Parathyroid adenoma (tissue), 2 donors: Measurements from ENCODE around the gene SPEF2.

ENCODE experiments used
- H2AFZ ChIP-seq: fragments of 300-600 bp; sonication (generic); one replicate; pipeline ENCODE4 v1.7.0; 2017; ENCODE audit warnings: antibody characterized with exemption, mild to moderate bottlenecking
- H3K27ac ChIP-seq: fragments of 300-600 bp; sonication (generic); one replicate; pipeline ENCODE4 v1.7.0; 2017
- H3K27me3 ChIP-seq: fragments of 300-600 bp; sonication (generic); one replicate; pipeline ENCODE4 v1.7.0; 2017; ENCODE audit warnings: low read length; ENCODE audit not compliant: control insufficient read depth, insufficient read depth
- H3K36me3 ChIP-seq: fragments of 300-600 bp; sonication (generic); one replicate; pipeline ENCODE4 v1.7.0; 2017; ENCODE audit warnings: low read length; ENCODE audit not compliant: control insufficient read depth, insufficient read depth
- H3K4me1 ChIP-seq: fragments of 300-600 bp; sonication (generic); one replicate; pipeline ENCODE4 v1.7.0; 2017; ENCODE audit warnings: control low read depth
- H3K4me2 ChIP-seq: fragments of 300-600 bp; sonication (generic); one replicate; pipeline ENCODE4 v1.7.0; 2017; ENCODE audit warnings: low read length
- H3K4me3 ChIP-seq: fragments of 300-600 bp; sonication (generic); one replicate; pipeline ENCODE4 v1.7.0; 2017; ENCODE audit warnings: low read depth, low read length
- H3K79me2 ChIP-seq: fragments of 300-600 bp; sonication (generic); one replicate; pipeline ENCODE4 v1.7.0; 2017; ENCODE audit warnings: control low read depth
- H3K9ac ChIP-seq: fragments of 300-600 bp; sonication (generic); one replicate; pipeline ENCODE4 v1.7.0; 2017; ENCODE audit warnings: mild to moderate bottlenecking
- H3K9me3 ChIP-seq: fragments of 300-600 bp; sonication (generic); one replicate; pipeline ENCODE4 v1.7.0; 2017; ENCODE audit warnings: low read length; ENCODE audit not compliant: control insufficient read depth
- TF ChIP-seq, protein P1 (sequence below): fragments of 300-600 bp; sonication (generic); IDR thresholded peaks from one replicate; pipeline ENCODE4 v1.7.0; 2017; ENCODE audit warnings: antibody characterized with exemption, mild to moderate bottlenecking
- donor health status: primary hyperparathyroidism.

SPEF2 gene

DNA sequence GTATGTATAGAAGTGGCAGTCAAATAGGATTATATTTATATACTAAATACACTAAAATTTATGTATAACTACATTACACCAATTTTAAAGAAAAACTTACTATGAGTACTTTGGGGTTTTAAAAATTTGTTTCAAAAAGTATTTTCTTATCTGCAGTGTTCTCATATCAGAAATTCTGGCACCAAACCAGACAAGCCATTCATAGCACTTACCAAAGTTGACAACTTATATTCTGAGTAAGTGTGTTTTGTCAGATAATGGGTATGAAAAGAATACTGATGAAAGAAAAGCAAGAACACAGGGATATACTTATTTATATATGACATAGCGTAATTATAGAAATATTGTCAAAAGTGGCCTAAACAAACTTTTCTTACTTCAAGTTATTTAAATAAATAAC lies 67.5 kb downstream of the SPEF2 start:
- Histone ChIP-seq H3K36me3 (no peaks in the 10 kb centered on the region), H3K27me3 (no peaks in the 10 kb centered on the region), H3K79me2 (no peaks in the 10 kb centered on the region), H3K4me2 (no peak overlapping the region), H3K9ac (no peak overlapping the region), H3K4me3 (no peak overlapping the region), H3K27ac (no peak overlapping the region), H3K9me3 (no peaks in the 10 kb centered on the region), H3K4me1 (peaks cover 5% of the 10 kb centered on the region), H2AFZ (no peak overlapping the region)
- TF ChIP-seq, protein P1, sequence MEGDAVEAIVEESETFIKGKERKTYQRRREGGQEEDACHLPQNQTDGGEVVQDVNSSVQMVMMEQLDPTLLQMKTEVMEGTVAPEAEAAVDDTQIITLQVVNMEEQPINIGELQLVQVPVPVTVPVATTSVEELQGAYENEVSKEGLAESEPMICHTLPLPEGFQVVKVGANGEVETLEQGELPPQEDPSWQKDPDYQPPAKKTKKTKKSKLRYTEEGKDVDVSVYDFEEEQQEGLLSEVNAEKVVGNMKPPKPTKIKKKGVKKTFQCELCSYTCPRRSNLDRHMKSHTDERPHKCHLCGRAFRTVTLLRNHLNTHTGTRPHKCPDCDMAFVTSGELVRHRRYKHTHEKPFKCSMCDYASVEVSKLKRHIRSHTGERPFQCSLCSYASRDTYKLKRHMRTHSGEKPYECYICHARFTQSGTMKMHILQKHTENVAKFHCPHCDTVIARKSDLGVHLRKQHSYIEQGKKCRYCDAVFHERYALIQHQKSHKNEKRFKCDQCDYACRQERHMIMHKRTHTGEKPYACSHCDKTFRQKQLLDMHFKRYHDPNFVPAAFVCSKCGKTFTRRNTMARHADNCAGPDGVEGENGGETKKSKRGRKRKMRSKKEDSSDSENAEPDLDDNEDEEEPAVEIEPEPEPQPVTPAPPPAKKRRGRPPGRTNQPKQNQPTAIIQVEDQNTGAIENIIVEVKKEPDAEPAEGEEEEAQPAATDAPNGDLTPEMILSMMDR, result no peak

DNA sequence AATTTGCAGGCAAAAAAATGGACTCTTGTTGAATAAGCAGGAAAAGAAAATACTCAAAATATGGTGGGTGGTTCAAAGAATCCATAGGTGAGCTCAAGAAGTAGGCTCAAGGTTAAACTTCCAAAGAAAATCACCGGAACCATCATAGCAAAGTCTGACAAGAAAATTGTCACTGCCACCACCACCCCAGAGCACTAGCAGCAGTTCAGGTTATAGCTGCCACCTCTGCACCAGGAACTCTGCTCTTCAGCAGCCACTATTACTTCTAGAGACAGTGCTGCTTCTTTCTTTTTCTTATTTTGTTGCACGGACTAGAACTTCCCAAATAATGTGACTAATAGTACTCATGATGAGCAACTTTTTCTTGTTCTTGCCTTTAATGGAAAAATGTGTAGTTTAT lies 70.3 kb downstream of the SPEF2 start:
- Histone ChIP-seq H3K9me3 (no peaks in the 10 kb centered on the region), H3K36me3 (no peaks in the 10 kb centered on the region), H3K27ac (no peak overlapping the region), H3K9ac (no peak overlapping the region), H3K4me3 (no peak overlapping the region), H3K27me3 (no peaks in the 10 kb centered on the region), H3K4me1 (peaks cover 4% of the 10 kb centered on the region), H3K4me2 (no peak overlapping the region), H3K79me2 (no peaks in the 10 kb centered on the region), H2AFZ (no peak overlapping the region)
- TF ChIP-seq, protein P1, result no peak

DNA sequence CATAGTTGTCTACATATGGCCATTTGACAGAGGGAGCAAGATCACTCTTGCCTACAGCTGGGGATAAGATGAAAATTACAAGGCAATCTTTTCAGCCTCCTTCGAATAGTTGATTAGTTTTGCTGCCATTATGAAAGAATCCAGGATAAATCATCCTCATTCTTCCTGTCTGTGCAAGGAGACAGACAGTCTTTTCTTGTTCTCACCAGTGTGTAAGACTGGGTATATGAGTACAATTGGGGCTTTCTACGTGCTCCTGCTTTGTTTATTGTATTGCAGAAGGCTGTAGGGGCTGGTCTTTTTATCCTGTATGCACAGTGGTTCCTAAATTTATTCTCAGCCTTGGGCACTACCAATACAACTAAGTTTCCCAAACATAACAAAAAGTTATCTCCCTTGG lies 76.8 kb downstream of the SPEF2 start:
- H3K36me3 ChIP-seq, result no peaks in the 10 kb centered on the region
- H3K79me2 ChIP-seq, result no peaks in the 10 kb centered on the region
- no peaks in the 10 kb centered on the region for H3K4me1 ChIP-seq
- no peaks in the 10 kb centered on the region for H3K27me3 ChIP-seq
- no peak overlapping the region for H3K4me3 ChIP-seq
- no peak overlapping the region for H3K27ac ChIP-seq
- H3K9me3 ChIP-seq, result no peaks in the 10 kb centered on the region
- no peak overlapping the region for H3K4me2 ChIP-seq
- H2AFZ ChIP-seq, result no peak overlapping the region
- TF ChIP-seq, protein P1, result no peak
- H3K9ac ChIP-seq, result no peak overlapping the region

DNA sequence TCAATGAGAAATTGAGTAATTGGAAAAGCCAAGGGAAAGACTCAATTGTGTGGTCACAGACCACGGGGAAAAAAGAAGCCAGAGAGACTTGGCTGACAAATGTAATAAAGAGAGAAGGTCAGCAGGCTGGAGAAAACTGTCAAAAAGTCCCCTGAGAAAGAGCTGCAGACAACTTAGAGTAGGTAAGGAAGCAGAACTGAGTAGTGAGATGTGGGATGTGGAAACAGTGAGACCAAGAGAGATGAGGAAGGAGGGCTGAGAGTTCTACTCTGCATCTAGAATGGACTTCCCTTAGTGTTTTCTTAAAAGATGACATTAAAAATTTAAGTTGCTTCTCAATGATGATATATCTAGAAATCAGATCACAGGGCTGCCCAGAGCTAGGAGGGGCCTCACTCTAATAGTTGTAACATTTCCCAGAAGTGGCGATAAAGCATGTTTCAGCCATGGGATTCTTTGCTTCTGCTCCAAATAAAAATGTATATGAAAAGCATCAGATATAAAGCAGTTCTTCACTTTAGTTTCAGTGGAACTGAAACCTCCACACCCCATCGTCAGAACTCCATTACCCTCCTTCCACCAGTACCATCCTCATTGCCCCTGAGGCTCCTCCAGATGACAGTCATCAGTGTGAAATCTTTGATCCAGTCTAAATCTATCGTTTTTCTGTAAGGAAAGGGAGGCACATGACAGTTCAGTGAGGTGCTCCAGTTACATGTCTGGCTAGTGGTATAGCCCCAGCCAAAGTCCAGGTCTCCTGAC lies 80.6 kb downstream of the SPEF2 start:
- Histone ChIP-seq H3K9me3 (no peaks in the 10 kb centered on the region), H2AFZ (no peak overlapping the region), H3K4me2 (no peak overlapping the region), H3K36me3 (no peaks in the 10 kb centered on the region), H3K4me3 (no peak overlapping the region), H3K4me1 (no peaks in the 10 kb centered on the region), H3K27ac (no peak overlapping the region), H3K79me2 (no peaks in the 10 kb centered on the region), H3K9ac (no peak overlapping the region), H3K27me3 (no peaks in the 10 kb centered on the region)
- TF ChIP-seq, protein P1, result no peak

DNA sequence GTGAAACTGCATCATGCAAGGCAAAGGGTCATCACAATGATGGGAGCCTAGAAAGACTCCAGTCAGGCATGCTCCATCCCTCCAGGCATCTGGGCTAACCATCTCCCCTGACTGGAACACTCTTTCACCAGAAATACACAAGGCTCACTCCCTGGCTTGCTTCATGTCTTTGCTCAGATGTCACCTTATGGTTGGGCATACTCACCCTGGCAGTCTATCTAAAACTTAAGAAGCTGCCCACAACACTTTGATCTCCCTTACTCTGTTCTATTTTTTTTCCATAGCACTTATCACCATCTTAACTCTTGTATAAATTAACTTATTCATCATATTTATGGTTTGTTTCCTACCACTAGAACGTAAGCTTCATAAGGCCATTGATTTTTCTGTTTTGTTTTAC lies 90.0 kb downstream of the SPEF2 start:
- no peak overlapping the region for H3K27ac ChIP-seq
- H3K4me2 ChIP-seq, result no peak overlapping the region
- no peaks in the 10 kb centered on the region for H3K36me3 ChIP-seq
- H3K9me3 ChIP-seq, result no peaks in the 10 kb centered on the region
- H3K4me3 ChIP-seq, result no peak overlapping the region
- H3K4me1 ChIP-seq, result no peaks in the 10 kb centered on the region
- H2AFZ ChIP-seq, result no peak overlapping the region
- H3K79me2 ChIP-seq, result no peaks in the 10 kb centered on the region
- TF ChIP-seq, protein P1, result no peak
- no peaks in the 10 kb centered on the region for H3K27me3 ChIP-seq
- H3K9ac ChIP-seq, result no peak overlapping the region
